ENCODE measurements around the gene FGD4. TPM values are rescaled to one million over a fixed set of nuclear protein-coding genes. Genes with fewer than 3 reads are reported as not detected.
A peak's percentile ranks its signal among the peaks of the same experiment; 100 is the strongest.

Gene FGD4
- total and polyA plus RNA-seq, 9 of the 15 experiments (the other 6 are each of a cell fraction or from before 2014, with no cell fraction given): 0.05 to 0.51 (median 0.27) TPM

GRCh38 chr12:32679091-32679919 is 279.9 kb downstream of the FGD4 start, which contains the start of gene DNM1L (continued):
- TF ChIP-seq ARID1B (IDR thresholded peaks at IDR 0.05) (no peak), THRA (IDR thresholded peaks at IDR 0.05) (no peak), BRD4 (IDR thresholded peaks at IDR 0.05) (no peak), DDX20 (tag; IDR thresholded peaks at IDR 0.05; ENCODE audit: low read depth) (no peak), BRD9 (IDR thresholded peaks at IDR 0.05; ENCODE audit: low read depth, partially characterized antibody) (no peak), MITF (IDR thresholded peaks at IDR 0.05) (no peak), SAFB (IDR thresholded peaks at IDR 0.05; ENCODE audit: borderline replicate concordance, low read depth, low read length) (peak; percentile 47; the same call in 1 of the 2 replicates), C11orf30 (IDR thresholded peaks at IDR 0.05; ENCODE audit: low read depth) (no peak), NCOR1 (IDR thresholded peaks at IDR 0.05) (no peak), MYC (IDR thresholded peaks at IDR 0.05; ENCODE audit: low read depth, low read length) (peak; percentile 50; the same call in 1 of the 2 replicates), MYC (CRISPR knock-in tag; IDR thresholded peaks at IDR 0.05; ENCODE audit: borderline replicate concordance, low read depth) (no peak), PHB (CRISPR knock-in tag; IDR thresholded peaks at IDR 0.05) (no peak), ZNF79 (CRISPR knock-in tag; IDR thresholded peaks at IDR 0.05; ENCODE audit: low read depth) (no peak), THAP7 (CRISPR knock-in tag; IDR thresholded peaks at IDR 0.05) (no peak), OTX1 (CRISPR knock-in tag; IDR thresholded peaks at IDR 0.05) (no peak), HNRNPH1 (optimal IDR thresholded peaks at IDR 0.05; ENCODE audit: low read depth, low read length) (no peak), TAF7 (tag; IDR thresholded peaks at IDR 0.05) (no peak), ZNF436 (CRISPR knock-in tag; IDR thresholded peaks at IDR 0.05) (no peak), TEAD4 (IDR thresholded peaks at IDR 0.05; ENCODE audit: low read length) (0 out of 2 replicates have a peak, but pooled peaks have one; percentile 5), TEAD4 (CRISPR knock-in tag; IDR thresholded peaks at IDR 0.05; ENCODE audit: borderline replicate concordance) (no peak), CBX2 (IDR thresholded peaks at IDR 0.05; ENCODE audit: insufficient read depth, low read length, poor library complexity, severe bottlenecking) (no peak), ILK (tag; IDR thresholded peaks at IDR 0.05; ENCODE audit: borderline replicate concordance, low read depth) (no peak)
- TF ChIP-seq, protein P1, sequence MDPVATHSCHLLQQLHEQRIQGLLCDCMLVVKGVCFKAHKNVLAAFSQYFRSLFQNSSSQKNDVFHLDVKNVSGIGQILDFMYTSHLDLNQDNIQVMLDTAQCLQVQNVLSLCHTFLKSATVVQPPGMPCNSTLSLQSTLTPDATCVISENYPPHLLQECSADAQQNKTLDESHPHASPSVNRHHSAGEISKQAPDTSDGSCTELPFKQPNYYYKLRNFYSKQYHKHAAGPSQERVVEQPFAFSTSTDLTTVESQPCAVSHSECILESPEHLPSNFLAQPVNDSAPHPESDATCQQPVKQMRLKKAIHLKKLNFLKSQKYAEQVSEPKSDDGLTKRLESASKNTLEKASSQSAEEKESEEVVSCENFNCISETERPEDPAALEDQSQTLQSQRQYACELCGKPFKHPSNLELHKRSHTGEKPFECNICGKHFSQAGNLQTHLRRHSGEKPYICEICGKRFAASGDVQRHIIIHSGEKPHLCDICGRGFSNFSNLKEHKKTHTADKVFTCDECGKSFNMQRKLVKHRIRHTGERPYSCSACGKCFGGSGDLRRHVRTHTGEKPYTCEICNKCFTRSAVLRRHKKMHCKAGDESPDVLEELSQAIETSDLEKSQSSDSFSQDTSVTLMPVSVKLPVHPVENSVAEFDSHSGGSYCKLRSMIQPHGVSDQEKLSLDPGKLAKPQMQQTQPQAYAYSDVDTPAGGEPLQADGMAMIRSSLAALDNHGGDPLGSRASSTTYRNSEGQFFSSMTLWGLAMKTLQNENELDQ (CRISPR knock-in tag; IDR thresholded peaks at IDR 0.05; ENCODE audit: borderline replicate concordance): no peak

Data from K562 (cell line).